ENCODE measurements around the gene TTC9. TPM values are rescaled to one million over a fixed set of nuclear protein-coding genes. Genes with fewer than 3 reads are reported as not detected.

Gene TTC9
- total RNA-seq, 1 experiment from 2014 or later = 0.30 TPM

GRCh38 chr14:70653662-70654061 lies 11.9 kb downstream of the TTC9 start:
- no TSS peak for BruUV-seq (replicated peaks)
- intact Hi-C loops (cut with micrococcal nuclease) = no loop called here
- Mint-ChIP-seq H3K4me3 (ENCODE audit: unreplicated experiment) (no peak overlapping the region), H3K27ac (ENCODE audit: low read depth, unreplicated experiment) (no peak overlapping the region), H3K4me1 (ENCODE audit: insufficient read depth, unreplicated experiment) (peaks cover 7% of the 10 kb centered on the region), H3K27me3 (ENCODE audit: insufficient read depth, unreplicated experiment) (no peaks in the 10 kb centered on the region), H3K9me3 (ENCODE audit: unreplicated experiment) (no peaks in the 10 kb centered on the region), H3K36me3 (ENCODE audit: insufficient read depth, unreplicated experiment) (no peaks in the 10 kb centered on the region)
- TF ChIP-seq, protein P1, sequence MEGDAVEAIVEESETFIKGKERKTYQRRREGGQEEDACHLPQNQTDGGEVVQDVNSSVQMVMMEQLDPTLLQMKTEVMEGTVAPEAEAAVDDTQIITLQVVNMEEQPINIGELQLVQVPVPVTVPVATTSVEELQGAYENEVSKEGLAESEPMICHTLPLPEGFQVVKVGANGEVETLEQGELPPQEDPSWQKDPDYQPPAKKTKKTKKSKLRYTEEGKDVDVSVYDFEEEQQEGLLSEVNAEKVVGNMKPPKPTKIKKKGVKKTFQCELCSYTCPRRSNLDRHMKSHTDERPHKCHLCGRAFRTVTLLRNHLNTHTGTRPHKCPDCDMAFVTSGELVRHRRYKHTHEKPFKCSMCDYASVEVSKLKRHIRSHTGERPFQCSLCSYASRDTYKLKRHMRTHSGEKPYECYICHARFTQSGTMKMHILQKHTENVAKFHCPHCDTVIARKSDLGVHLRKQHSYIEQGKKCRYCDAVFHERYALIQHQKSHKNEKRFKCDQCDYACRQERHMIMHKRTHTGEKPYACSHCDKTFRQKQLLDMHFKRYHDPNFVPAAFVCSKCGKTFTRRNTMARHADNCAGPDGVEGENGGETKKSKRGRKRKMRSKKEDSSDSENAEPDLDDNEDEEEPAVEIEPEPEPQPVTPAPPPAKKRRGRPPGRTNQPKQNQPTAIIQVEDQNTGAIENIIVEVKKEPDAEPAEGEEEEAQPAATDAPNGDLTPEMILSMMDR (IDR thresholded peaks at IDR 0.05; ENCODE audit: unreplicated experiment) = no peak
- ChIA-PET CTCF (interaction anchor here (0.6 to 0.7 kb wide), 2 partner anchors 164 to 1056 kb away, joined by 3 read pairs; no protein-coding TSS in a partner anchor), POLR2A (no interaction called here)
- no peak for DNase-seq (ENCODE audit: unreplicated experiment)

GRCh38 chr14:70654632-70655031 lies 12.9 kb downstream of the TTC9 start:
- Mint-ChIP-seq H3K4me3 (ENCODE audit: unreplicated experiment) (no peak overlapping the region), H3K27me3 (ENCODE audit: insufficient read depth, unreplicated experiment) (no peaks in the 10 kb centered on the region), H3K36me3 (ENCODE audit: insufficient read depth, unreplicated experiment) (no peaks in the 10 kb centered on the region), H3K4me1 (ENCODE audit: insufficient read depth, unreplicated experiment) (peaks cover 5% of the 10 kb centered on the region), H3K9me3 (ENCODE audit: unreplicated experiment) (no peaks in the 10 kb centered on the region), H3K27ac (ENCODE audit: low read depth, unreplicated experiment) (no peak overlapping the region)
- no peak for DNase-seq (ENCODE audit: unreplicated experiment)
- ChIA-PET CTCF (interaction anchor here (0.7 to 1.6 kb wide), 3 partner anchors 12 to 163 kb away, joined by 3 to 4 read pairs (median 3); no protein-coding TSS in a partner anchor), POLR2A (no interaction called here)
- no TSS peak for BruUV-seq (replicated peaks)
- TF ChIP-seq, protein P1 (IDR thresholded peaks at IDR 0.05; ENCODE audit: unreplicated experiment) = no peak
- intact Hi-C loops (cut with micrococcal nuclease) = no loop called here

GRCh38 chr14:70655110-70655826 lies 13.6 kb downstream of the TTC9 start:
- H3K4me1 Mint-ChIP-seq (ENCODE audit: insufficient read depth, unreplicated experiment) = no peaks in the 10 kb centered on the region
- DNase-seq (ENCODE audit: unreplicated experiment) = no peak
- TF ChIP-seq, protein P1 (IDR thresholded peaks at IDR 0.05; ENCODE audit: unreplicated experiment) = no peak
- no peaks in the 10 kb centered on the region for H3K36me3 Mint-ChIP-seq (ENCODE audit: insufficient read depth, unreplicated experiment)
- BruUV-seq (replicated peaks) = no TSS peak
- ChIA-PET CTCF (interaction anchor here (0.6 to 1.6 kb wide), 3 partner anchors 11 to 28 kb away, joined by 3 to 4 read pairs (median 4); partner anchors contain the start of gene TTC9), POLR2A (interaction anchor here (0.7 kb wide), 2 partner anchors 75 to 136 kb away, joined by 3 to 4 read pairs; no protein-coding TSS in a partner anchor)
- H3K27ac Mint-ChIP-seq (ENCODE audit: low read depth, unreplicated experiment) = no peak overlapping the region
- H3K9me3 Mint-ChIP-seq (ENCODE audit: unreplicated experiment) = no peaks in the 10 kb centered on the region
- H3K27me3 Mint-ChIP-seq (ENCODE audit: insufficient read depth, unreplicated experiment) = no peaks in the 10 kb centered on the region
- H3K4me3 Mint-ChIP-seq (ENCODE audit: unreplicated experiment) = no peak overlapping the region
- intact Hi-C loops (cut with micrococcal nuclease) = no loop called here

- Mint-ChIP-seq H3K9me3 (ENCODE audit: unreplicated experiment) (no peaks in the 10 kb centered on the region), H3K27ac (ENCODE audit: low read depth, unreplicated experiment) (no peak overlapping the region), H3K4me3 (ENCODE audit: unreplicated experiment) (no peak overlapping the region), H3K36me3 (ENCODE audit: insufficient read depth, unreplicated experiment) (no peaks in the 10 kb centered on the region), H3K27me3 (ENCODE audit: insufficient read depth, unreplicated experiment) (no peaks in the 10 kb centered on the region), H3K4me1 (ENCODE audit: insufficient read depth, unreplicated experiment) (peaks cover 12% of the 10 kb centered on the region)
- TF ChIP-seq, protein P1 (IDR thresholded peaks at IDR 0.05; ENCODE audit: unreplicated experiment) = no peak
- ChIA-PET CTCF (interaction anchor here (0.7 to 1.0 kb wide), 2 partner anchors 9 to 151 kb away, joined by 3 read pairs; no protein-coding TSS in a partner anchor), POLR2A (no interaction called here)
- BruUV-seq (replicated peaks) = no TSS peak
- no peak for DNase-seq (ENCODE audit: unreplicated experiment)
- intact Hi-C loops (cut with micrococcal nuclease) = no loop called here
Measured at GRCh38 chr14:70658899-70659298, 17.2 kb downstream of the TTC9 start.
